ENCODE measurements around the gene ABHD2. TPM values are rescaled to one million over a fixed set of nuclear protein-coding genes. Genes with fewer than 3 reads are reported as not detected.

ABHD2 gene
- total and polyA plus RNA-seq, 9 of the 15 experiments (the other 6 are each of a cell fraction or from before 2014, with no cell fraction given), result 16.9 to 99.8 (median 47.5) TPM

- no peak for ATAC-seq
- Histone ChIP-seq H3K36me3 (ENCODE audit: control insufficient read depth, insufficient read depth, low read length) (peaks cover 78% of the 10 kb centered on the region), H3K4me2 (ENCODE audit: insufficient read depth, low read length) (no peak overlapping the region), H3K4me3 (no peak overlapping the region), H3K27ac (ENCODE audit: extremely low read depth, low read depth, low read length) (no peak overlapping the region), H2AFZ (ENCODE audit: low read depth, low read length) (no peak overlapping the region), H3K9me3 (replicated peaks; ENCODE audit: control insufficient read depth, insufficient read depth, low read depth, low read length) (no peaks in the 10 kb centered on the region), H3K9ac (ENCODE audit: insufficient read depth in 1 of 2, low read depth in 2 of 2, low read length in 2 of 2) (no peak overlapping the region), H3K9me1 (ENCODE audit: control insufficient read depth, insufficient read depth, low read length) (no peaks in the 10 kb centered on the region), H4K20me1 (replicated peaks; ENCODE audit: control insufficient read depth, insufficient read depth, low read length) (no peaks in the 10 kb centered on the region), H3K27me3 (ENCODE audit: control insufficient read depth in 2 of 2, insufficient read depth in 2 of 2, low read length in 2 of 2) (no peaks in the 10 kb centered on the region), H3K79me2 (ENCODE audit: control insufficient read depth, insufficient read depth, low read length) (no peaks in the 10 kb centered on the region), H3K4me1 (replicated peaks in 1 of 2; ENCODE audit: control insufficient read depth in 2 of 2, insufficient read depth in 2 of 2, low read length in 2 of 2) (no peaks in the 10 kb centered on the region)
- WGBS (ENCODE audit: insufficient coverage, low coverage, missing lambda C conversion rate), result 90% methylated on average over 8 of the region's 11 CpGs
- BruUV-seq (replicated peaks), result no TSS peak
- ChIA-PET CTCF (ENCODE audit: low intra/inter-chr PET ratio) (interaction anchor here (0.7 to 3.4 kb wide), 6 partner anchors 49 to 284 kb away, joined by 3 to 39 read pairs (median 4); no protein-coding TSS in a partner anchor), POLR2A (interaction anchor here (0.6 to 1.2 kb wide), 4 partner anchors 19 to 80 kb away, joined by 3 read pairs; no protein-coding TSS in a partner anchor)
- no peak for FAIRE-seq
- DNase-seq (ENCODE audit: extremely low read depth in 1 of 4, low spot score in 3 of 4), result no peak
- in situ Hi-C loops (cut with MboI) (loop anchor here (5.0 to 10.0 kb wide), 2 partner anchors 121 to 294 kb away; no protein-coding TSS in a partner anchor), intact Hi-C loops (cut with micrococcal nuclease) (loop anchor here (5.0 kb wide), 2 partner anchors 146 to 281 kb away; partner anchors contain the start of gene HAPLN3)
- TF ChIP-seq RUNX1 (IDR thresholded peaks at IDR 0.05; ENCODE audit: low read depth), result no peak
- TF ChIP-seq ZNF318 (IDR thresholded peaks at IDR 0.05; ENCODE audit: borderline replicate concordance in 1 of 2, low read depth in 1 of 2), result no peak
- no peak for TF ChIP-seq NR2C2 (CRISPR knock-in tag; IDR thresholded peaks at IDR 0.05)
- no peak for TF ChIP-seq NR2C2 (tag; IDR thresholded peaks at IDR 0.05)
- TF ChIP-seq ARHGAP35 (IDR thresholded peaks at IDR 0.05; ENCODE audit: partially characterized antibody), result no peak
- no peak for TF ChIP-seq RFX5 (IDR thresholded peaks at IDR 0.05; ENCODE audit: low read depth, low read length)
- no peak for TF ChIP-seq ZNF217 (CRISPR knock-in tag; IDR thresholded peaks at IDR 0.05)
- TF ChIP-seq CCAR2 (IDR thresholded peaks at IDR 0.05; ENCODE audit: low read depth, low read length), result no peak
- no peak for TF ChIP-seq NFIX (CRISPR knock-in tag; IDR thresholded peaks at IDR 0.05; ENCODE audit: low read depth)
- TF ChIP-seq MITF (IDR thresholded peaks at IDR 0.05), result no peak
- no peak for TF ChIP-seq ZNF175 (CRISPR knock-in tag; IDR thresholded peaks at IDR 0.05; ENCODE audit: low read depth)
- TF ChIP-seq SIN3A (IDR thresholded peaks at IDR 0.05; ENCODE audit: borderline replicate concordance in 2 of 2, control insufficient read depth in 1 of 2, low read depth in 2 of 2, low read length in 2 of 2), result no peak
These were observed 90.2 kb downstream of the ABHD2 start for GRCh38 chr15:89178307-89178977.
